ENCODE results near the gene SLC35G2.
"Not testable (repeated sequence)": the region's sequence is repeated elsewhere in the genome, so short reads cannot be mapped to it uniquely, and the experiment has no call there.

SLC35G2 gene

GRCh38 chr3:136882571-136882970 lies 63.6 kb downstream of the SLC35G2 start:
- in situ Hi-C loops (cut with MboI; ENCODE audit: low pct_unique_long_range_greater_than_20kb, low sequenced_read_pairs, unreplicated experiment) = no loop called here
- TF ChIP-seq CTCF (IDR thresholded peaks at IDR 0.05; ENCODE audit: extremely low read depth, insufficient read depth, missing control alignments) = no peak
- DNase-seq (ENCODE audit: low spot score) = no peak

- in situ Hi-C loops (cut with MboI; ENCODE audit: low pct_unique_long_range_greater_than_20kb, low sequenced_read_pairs, unreplicated experiment) = no loop called here
- DNase-seq (ENCODE audit: low spot score) = no peak
- TF ChIP-seq CTCF (IDR thresholded peaks at IDR 0.05; ENCODE audit: extremely low read depth, insufficient read depth, missing control alignments) = no peak
Measured at GRCh38 chr3:136883967-136884720, 65.2 kb downstream of the SLC35G2 start.

GRCh38 chr3:136885357-136886213 lies 66.7 kb downstream of the SLC35G2 start:
- no peak for DNase-seq (ENCODE audit: low spot score)
- TF ChIP-seq CTCF (IDR thresholded peaks at IDR 0.05; ENCODE audit: extremely low read depth, insufficient read depth, missing control alignments) = no peak
- in situ Hi-C loops (cut with MboI; ENCODE audit: low pct_unique_long_range_greater_than_20kb, low sequenced_read_pairs, unreplicated experiment) = no loop called here

GRCh38 chr3:136889947-136890346 lies 71.0 kb downstream of the SLC35G2 start:
- in situ Hi-C loops (cut with MboI; ENCODE audit: low pct_unique_long_range_greater_than_20kb, low sequenced_read_pairs, unreplicated experiment) = no loop called here
- DNase-seq (ENCODE audit: low spot score) = no peak
- TF ChIP-seq CTCF (IDR thresholded peaks at IDR 0.05; ENCODE audit: extremely low read depth, insufficient read depth, missing control alignments) = no peak

GRCh38 chr3:136891934-136892855 lies 73.3 kb downstream of the SLC35G2 start:
- TF ChIP-seq CTCF (IDR thresholded peaks at IDR 0.05; ENCODE audit: extremely low read depth, insufficient read depth, missing control alignments) = no peak
- in situ Hi-C loops (cut with MboI; ENCODE audit: low pct_unique_long_range_greater_than_20kb, low sequenced_read_pairs, unreplicated experiment) = no loop called here
- DNase-seq (ENCODE audit: low spot score) = no peak

GRCh38 chr3:136893848-136894443 lies 75.0 kb downstream of the SLC35G2 start:
- DNase-seq (ENCODE audit: low spot score) = no peak

GRCh38 chr3:136897171-136897570 lies 78.2 kb downstream of the SLC35G2 start:
- DNase-seq (ENCODE audit: low spot score); in situ Hi-C loops (cut with MboI; ENCODE audit: low pct_unique_long_range_greater_than_20kb, low sequenced_read_pairs, unreplicated experiment): not testable (repeated sequence)

More at GRCh38 chr3:136893848-136894443, 75.0 kb downstream of the SLC35G2 start:
- in situ Hi-C loops (cut with MboI; ENCODE audit: low pct_unique_long_range_greater_than_20kb, low sequenced_read_pairs, unreplicated experiment) = no loop called here
- no peak for TF ChIP-seq CTCF (IDR thresholded peaks at IDR 0.05; ENCODE audit: extremely low read depth, insufficient read depth, missing control alignments)

Measured in GM13977 (cell line).